NB4 (cell line): ENCODE results near the gene OAS1.

Source experiments
- MYC ChIP-seq: IDR thresholded peaks from 2 replicates; pipeline ENCODE4 v1.6.1; 2011; ENCODE audit warnings: low read depth, low read length
- POLR2A ChIP-seq: IDR thresholded peaks from 2 replicates; pipeline ENCODE4 v1.6.1; 2011; ENCODE audit warnings: mild to moderate bottlenecking; ENCODE audit not compliant: insufficient read length; ENCODE audit errors: extremely low read depth
- TF ChIP-seq, protein P1 (sequence below): IDR thresholded peaks from one replicate; pipeline ENCODE4 v1.5.1; 2012; ENCODE audit warnings: low read depth, low read length
- TF ChIP-seq, protein P2 (sequence below): IDR thresholded peaks from 2 replicates; pipeline ENCODE4 v1.6.1; 2011; ENCODE audit warnings: low read depth, low read length

DNA sequence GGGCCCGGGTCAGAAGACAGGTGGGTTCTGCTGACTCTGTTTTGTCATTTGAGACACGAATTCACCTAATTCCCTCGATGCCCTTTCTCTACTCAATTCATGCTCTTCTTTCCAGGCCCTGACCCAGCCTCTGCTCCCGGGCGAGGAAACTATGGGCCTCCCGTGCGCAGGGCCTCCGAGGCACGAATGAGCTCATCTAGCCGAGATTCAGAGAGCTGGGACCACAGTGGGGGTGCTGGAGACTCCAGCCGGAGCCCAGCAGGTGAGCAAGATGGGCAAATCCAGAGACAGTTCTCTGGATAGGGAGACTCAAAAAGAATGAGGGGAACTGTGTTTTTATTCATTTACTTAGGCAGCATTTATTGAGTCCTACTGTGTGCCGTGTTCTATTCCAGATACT is 37.0 kb upstream of the OAS1 start:
- TF ChIP-seq POLR2A: no peak
- TF ChIP-seq, protein P1, sequence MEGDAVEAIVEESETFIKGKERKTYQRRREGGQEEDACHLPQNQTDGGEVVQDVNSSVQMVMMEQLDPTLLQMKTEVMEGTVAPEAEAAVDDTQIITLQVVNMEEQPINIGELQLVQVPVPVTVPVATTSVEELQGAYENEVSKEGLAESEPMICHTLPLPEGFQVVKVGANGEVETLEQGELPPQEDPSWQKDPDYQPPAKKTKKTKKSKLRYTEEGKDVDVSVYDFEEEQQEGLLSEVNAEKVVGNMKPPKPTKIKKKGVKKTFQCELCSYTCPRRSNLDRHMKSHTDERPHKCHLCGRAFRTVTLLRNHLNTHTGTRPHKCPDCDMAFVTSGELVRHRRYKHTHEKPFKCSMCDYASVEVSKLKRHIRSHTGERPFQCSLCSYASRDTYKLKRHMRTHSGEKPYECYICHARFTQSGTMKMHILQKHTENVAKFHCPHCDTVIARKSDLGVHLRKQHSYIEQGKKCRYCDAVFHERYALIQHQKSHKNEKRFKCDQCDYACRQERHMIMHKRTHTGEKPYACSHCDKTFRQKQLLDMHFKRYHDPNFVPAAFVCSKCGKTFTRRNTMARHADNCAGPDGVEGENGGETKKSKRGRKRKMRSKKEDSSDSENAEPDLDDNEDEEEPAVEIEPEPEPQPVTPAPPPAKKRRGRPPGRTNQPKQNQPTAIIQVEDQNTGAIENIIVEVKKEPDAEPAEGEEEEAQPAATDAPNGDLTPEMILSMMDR: no peak
- TF ChIP-seq, protein P2, sequence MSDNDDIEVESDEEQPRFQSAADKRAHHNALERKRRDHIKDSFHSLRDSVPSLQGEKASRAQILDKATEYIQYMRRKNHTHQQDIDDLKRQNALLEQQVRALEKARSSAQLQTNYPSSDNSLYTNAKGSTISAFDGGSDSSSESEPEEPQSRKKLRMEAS: no peak
- TF ChIP-seq MYC: no peak
